Loucy (cell line): Measurements from ENCODE around the gene NELFCD.

Experiments used
- H2AFZ ChIP-seq: fragments of 200-600 bp; sonication (generic); 2 replicates; pipeline ENCODE4 v1.6.0; 2016; ENCODE audit warnings: antibody characterized with exemption, mild to moderate bottlenecking, low read length, moderate library complexity
- H3F3A ChIP-seq: fragments of 200-600 bp; 2 replicates; pipeline ENCODE4 v1.6.0; 2016; ENCODE audit warnings: antibody characterized with exemption, low read depth, mild to moderate bottlenecking
- H3K27me3 ChIP-seq: fragments of 200-600 bp; sonication (generic); 2 replicates; pipeline ENCODE4 v1.6.1; 2014; ENCODE audit warnings: low read length, mild to moderate bottlenecking; ENCODE audit not compliant: insufficient read depth, poor library complexity, severe bottlenecking
- H3K36me3 ChIP-seq: fragments of 200-600 bp; sonication (generic); 2 replicates; pipeline ENCODE4 v1.6.1; 2016; ENCODE audit warnings: low read length; ENCODE audit not compliant: insufficient read depth
- H3K4me1 ChIP-seq: fragments of 200-600 bp; sonication (generic); 2 replicates; pipeline ENCODE4 v1.5.1; 2014; ENCODE audit warnings: low read length, mild to moderate bottlenecking; ENCODE audit not compliant: insufficient read depth, poor library complexity, severe bottlenecking
- H3K4me2 ChIP-seq: fragments of 200-600 bp; sonication (generic); 2 replicates; pipeline ENCODE4 v1.6.0; 2014; ENCODE audit warnings: antibody characterized with exemption, low read length, low read depth, mild to moderate bottlenecking; ENCODE audit not compliant: poor library complexity, severe bottlenecking
- H3K4me3 ChIP-seq: fragments of 200-600 bp; sonication (generic); 2 replicates; pipeline ENCODE4 v1.5.1; 2014; ENCODE audit warnings: low read length, mild to moderate bottlenecking, mixed read lengths; ENCODE audit not compliant: poor library complexity, severe bottlenecking
- H3K79me2 ChIP-seq: fragments of 200-600 bp; sonication (generic); 2 replicates; pipeline ENCODE4 v1.6.1; 2014; ENCODE audit warnings: low read length; ENCODE audit not compliant: insufficient read depth
- H3K9ac ChIP-seq: fragments of 200-600 bp; sonication (generic); 2 replicates; pipeline ENCODE4 v1.6.0; 2014; ENCODE audit warnings: mild to moderate bottlenecking, low read depth, low read length, moderate library complexity; ENCODE audit not compliant: poor library complexity, severe bottlenecking
- H3K9me2 ChIP-seq: fragments of 200-600 bp; sonication (generic); replicated peaks from 2 replicates; pipeline ENCODE4 v1.6.1; 2016; ENCODE audit warnings: low read depth, low read length, mixed read lengths
- H3K9me3 ChIP-seq: fragments of 200-600 bp; sonication (generic); 2 replicates; pipeline ENCODE4 v1.6.1; 2014; ENCODE audit warnings: mild to moderate bottlenecking, antibody characterized with exemption, low read length, low read depth; ENCODE audit not compliant: insufficient read depth
- H4K20me1 ChIP-seq: fragments of 200-600 bp; sonication (generic); 2 replicates; pipeline ENCODE4 v1.6.0; 2014; ENCODE audit warnings: antibody characterized with exemption, low read length, mild to moderate bottlenecking; ENCODE audit not compliant: insufficient read depth, poor library complexity, severe bottlenecking
- CTCF ChIP-seq: fragments of 200-600 bp; sonication (generic); conservative IDR thresholded peaks from 2 replicates; pipeline ENCODE4 v1.5.1; 2014; ENCODE audit warnings: mild to moderate bottlenecking, antibody characterized with exemption, low read length
- EZH2phosphoT487 ChIP-seq: fragments of 200-600 bp; IDR thresholded peaks from 2 replicates; pipeline ENCODE4 v1.6.1; 2018; ENCODE audit warnings: antibody characterized with exemption, mild to moderate bottlenecking, moderate library complexity, borderline replicate concordance

The NELFCD gene

DNA sequence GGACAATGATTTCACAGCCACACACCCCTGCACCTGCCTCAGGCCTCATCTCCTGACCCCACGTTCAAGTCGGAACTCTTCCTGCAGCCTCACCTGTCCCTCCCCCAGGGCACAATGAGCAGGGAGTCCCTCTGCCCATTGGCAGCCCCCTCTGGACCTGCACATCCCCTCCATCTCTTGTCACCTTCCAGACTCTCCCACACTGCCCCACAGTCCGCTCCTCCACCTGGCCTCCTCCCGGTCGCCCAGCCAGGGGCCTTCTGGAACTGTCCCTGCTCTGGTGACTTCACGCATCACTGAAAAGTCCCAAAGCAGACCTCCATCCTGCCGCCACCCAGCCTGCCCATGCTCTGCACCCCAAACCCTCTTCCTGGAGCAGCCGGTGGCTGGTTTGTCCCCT lies 21.3 kb downstream of the NELFCD start:
- no peaks in the 10 kb centered on the region for H4K20me1 ChIP-seq
- no peaks in the 10 kb centered on the region for H3K9me2 ChIP-seq
- H3K36me3 ChIP-seq, result no peaks in the 10 kb centered on the region
- H3K9ac ChIP-seq, result no peak overlapping the region
- H3K4me2 ChIP-seq, result no peak overlapping the region
- H3K4me3 ChIP-seq, result no peak overlapping the region
- peaks cover 13% of the 10 kb centered on the region for H3K4me1 ChIP-seq
- no peaks in the 10 kb centered on the region for H3F3A ChIP-seq
- H2AFZ ChIP-seq, result no peak overlapping the region
- H3K9me3 ChIP-seq, result no peaks in the 10 kb centered on the region
- H3K27me3 ChIP-seq, result no peaks in the 10 kb centered on the region
- H3K79me2 ChIP-seq, result no peaks in the 10 kb centered on the region
- TF ChIP-seq EZH2phosphoT487, result no peak
- no peak for TF ChIP-seq CTCF

GRCh38 chr20:59002874-59003399 lies 21.9 kb downstream of the NELFCD start:
- no peaks in the 10 kb centered on the region for H3K27me3 ChIP-seq
- no peak overlapping the region for H2AFZ ChIP-seq
- no peak for TF ChIP-seq CTCF
- no peak for TF ChIP-seq EZH2phosphoT487
- H3K9me3 ChIP-seq, result no peaks in the 10 kb centered on the region
- H3K4me2 ChIP-seq, result no peak overlapping the region
- no peak overlapping the region for H3K4me3 ChIP-seq
- H3F3A ChIP-seq, result no peaks in the 10 kb centered on the region
- H4K20me1 ChIP-seq, result no peaks in the 10 kb centered on the region
- H3K4me1 ChIP-seq, result peaks cover 13% of the 10 kb centered on the region
- no peaks in the 10 kb centered on the region for H3K79me2 ChIP-seq
- no peaks in the 10 kb centered on the region for H3K9me2 ChIP-seq
- no peak overlapping the region for H3K9ac ChIP-seq
- H3K36me3 ChIP-seq, result no peaks in the 10 kb centered on the region

DNA sequence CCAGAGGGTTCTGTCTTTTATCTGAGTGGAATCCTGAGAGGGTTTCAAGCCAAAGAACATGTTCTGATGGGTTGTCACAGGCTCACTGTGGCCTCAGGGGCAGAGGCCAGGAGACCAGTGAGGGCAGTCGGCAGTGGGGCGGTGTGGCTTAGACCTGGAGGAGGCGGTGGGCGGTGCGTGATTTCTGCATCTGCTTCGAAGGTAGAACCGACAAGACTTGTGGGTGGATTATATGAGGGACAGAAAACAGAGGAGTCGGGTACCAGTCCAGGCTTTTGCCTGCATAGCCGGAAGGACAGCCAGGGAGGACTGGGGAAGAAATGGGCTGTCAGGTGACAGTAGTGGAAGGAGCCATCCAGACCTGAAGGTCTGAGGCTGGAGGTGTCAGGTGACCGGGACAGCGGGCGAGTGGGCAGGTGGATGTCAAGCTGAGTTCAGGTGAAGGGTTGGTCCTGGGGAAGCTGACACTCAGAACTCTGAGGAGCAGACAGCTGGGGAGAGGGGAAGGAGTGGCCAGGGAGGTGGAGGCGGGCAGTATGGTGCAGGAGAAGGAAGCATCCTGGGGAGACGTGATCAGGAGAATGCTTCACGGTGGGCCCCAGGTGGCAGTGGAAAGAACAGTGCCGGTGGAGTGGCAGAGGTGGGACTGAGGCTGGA lies 22.9 kb downstream of the NELFCD start:
- no peak overlapping the region for H3K9ac ChIP-seq
- H3K4me3 ChIP-seq, result no peak overlapping the region
- H4K20me1 ChIP-seq, result no peaks in the 10 kb centered on the region
- no peaks in the 10 kb centered on the region for H3K79me2 ChIP-seq
- H3F3A ChIP-seq, result no peaks in the 10 kb centered on the region
- no peaks in the 10 kb centered on the region for H3K36me3 ChIP-seq
- H3K9me2 ChIP-seq, result no peaks in the 10 kb centered on the region
- no peaks in the 10 kb centered on the region for H3K9me3 ChIP-seq
- H2AFZ ChIP-seq, result no peak overlapping the region
- H3K27me3 ChIP-seq, result no peaks in the 10 kb centered on the region
- H3K4me1 ChIP-seq, result peaks cover 13% of the 10 kb centered on the region
- TF ChIP-seq EZH2phosphoT487 (no peak), CTCF (no peak)
- H3K4me2 ChIP-seq, result peak overlapping the region; percentile 59
